ENCODE data around the gene GRIFIN.
"Not testable (repeated sequence)": the region's sequence is repeated elsewhere in the genome, so short reads cannot be mapped to it uniquely, and the experiment has no call there.

Gene GRIFIN

GRCh38 chr7:2478800-2479199, 2.6 kb upstream of the GRIFIN start:
- no peak for DNase-seq (ENCODE audit: low read depth, low spot score)

- no peak for DNase-seq (ENCODE audit: low read depth, low spot score)
Observed at GRCh38 chr7:2478399-2478785, 2.2 kb upstream of the GRIFIN start.

DNA sequence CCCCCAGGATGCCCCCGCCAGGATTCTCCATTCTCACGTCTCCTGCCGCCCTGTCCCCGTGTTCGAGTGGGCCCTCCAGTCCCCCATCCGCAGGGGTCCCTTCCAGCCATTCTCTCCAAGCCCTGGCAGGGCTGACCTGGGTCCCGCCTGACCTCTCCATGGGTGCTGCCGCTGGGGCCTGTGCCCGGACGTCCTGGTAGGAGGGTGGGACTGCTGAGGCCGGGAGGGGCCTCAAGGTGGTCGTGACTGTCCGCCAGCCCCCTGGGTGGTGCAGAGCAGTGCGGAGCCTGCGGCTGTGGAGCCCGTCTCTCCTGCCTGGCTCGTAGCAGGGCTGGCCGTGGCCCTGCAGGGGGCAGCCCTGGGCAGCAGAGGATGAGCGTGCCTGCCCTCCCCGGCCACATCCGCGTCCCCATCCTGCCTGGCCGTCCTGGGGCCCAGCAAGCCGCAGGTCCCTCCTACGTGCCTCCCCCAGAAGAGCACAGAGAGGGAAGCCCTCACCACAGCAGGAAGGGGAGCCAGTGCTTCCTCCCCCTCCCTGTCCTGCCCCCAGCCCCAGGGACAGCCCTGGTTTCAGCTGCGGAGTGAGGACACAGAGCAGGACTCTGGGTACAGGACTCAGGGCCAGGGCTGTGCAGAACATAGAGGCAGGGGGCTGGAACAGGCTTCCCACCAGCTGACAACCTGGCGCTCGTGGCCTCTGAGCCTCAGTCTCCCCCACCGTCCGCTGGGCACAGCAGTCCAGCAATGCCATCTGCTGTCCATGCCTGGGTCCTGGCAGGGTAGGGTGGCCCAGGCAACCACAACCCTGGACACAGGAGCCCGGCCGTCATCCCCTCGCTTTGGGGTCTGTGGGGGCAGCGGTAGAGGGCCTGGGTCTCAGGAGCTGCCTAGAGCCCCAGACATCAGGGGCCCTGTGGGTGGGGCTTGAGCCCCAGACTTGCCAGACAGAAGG, 1.5 kb upstream of the GRIFIN start:
- DNase-seq (ENCODE audit: low read depth, low spot score), result peak; percentile 11

DNA sequence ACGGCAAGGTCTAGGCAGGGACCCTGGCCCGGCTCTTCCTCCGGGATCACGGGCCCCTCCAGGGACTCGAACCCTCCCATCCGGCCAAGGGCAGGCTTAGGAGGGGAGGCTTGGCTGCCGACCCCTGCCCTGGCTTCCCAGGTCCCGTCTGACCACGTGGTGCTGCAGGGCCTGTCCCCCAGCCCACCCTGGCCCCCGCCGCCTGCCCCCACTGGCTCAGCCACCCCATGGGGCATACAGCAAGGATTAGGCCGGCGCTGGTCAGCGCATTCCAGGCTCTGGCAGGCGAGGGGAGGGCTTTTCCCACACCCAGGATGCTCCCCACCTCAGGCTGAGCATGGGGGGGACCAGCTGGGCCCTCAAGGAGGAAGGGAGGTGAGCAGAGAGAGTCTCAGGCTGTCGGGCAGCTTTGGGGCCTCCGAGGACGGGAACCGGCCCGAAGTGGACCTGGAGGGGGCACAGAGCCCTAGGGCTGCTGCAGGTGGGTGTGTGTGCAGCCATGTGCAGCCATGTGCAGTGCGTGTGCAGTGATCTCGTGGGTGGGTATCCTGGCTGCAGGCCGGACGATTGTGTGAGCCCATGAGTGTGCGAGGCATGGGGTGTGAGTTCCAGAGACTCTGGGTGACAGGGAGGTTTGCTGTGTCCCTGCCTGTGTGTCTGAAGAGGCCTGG, 713 bp upstream of the GRIFIN start:
- DNase-seq (ENCODE audit: low read depth, low spot score), result no peak

DNA sequence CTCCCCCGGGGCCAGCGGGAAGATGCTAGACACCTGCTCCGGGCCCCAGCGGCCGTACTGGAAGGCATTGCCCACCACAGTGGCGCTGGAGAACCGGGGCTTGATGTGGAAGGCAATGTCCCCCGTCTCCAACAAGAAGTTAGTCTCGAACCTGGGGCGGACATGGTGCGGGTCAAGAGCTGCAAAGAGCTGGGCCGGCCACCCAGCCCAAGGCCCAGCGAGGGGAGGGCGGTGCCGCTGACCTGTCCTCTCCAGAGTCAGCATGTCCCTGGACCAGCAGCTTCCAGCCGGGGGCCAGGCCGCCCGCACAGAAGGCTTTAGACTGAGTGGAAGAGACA, 551 bp downstream of the GRIFIN start:
- DNase-seq (ENCODE audit: low read depth, low spot score), result no peak

DNA sequence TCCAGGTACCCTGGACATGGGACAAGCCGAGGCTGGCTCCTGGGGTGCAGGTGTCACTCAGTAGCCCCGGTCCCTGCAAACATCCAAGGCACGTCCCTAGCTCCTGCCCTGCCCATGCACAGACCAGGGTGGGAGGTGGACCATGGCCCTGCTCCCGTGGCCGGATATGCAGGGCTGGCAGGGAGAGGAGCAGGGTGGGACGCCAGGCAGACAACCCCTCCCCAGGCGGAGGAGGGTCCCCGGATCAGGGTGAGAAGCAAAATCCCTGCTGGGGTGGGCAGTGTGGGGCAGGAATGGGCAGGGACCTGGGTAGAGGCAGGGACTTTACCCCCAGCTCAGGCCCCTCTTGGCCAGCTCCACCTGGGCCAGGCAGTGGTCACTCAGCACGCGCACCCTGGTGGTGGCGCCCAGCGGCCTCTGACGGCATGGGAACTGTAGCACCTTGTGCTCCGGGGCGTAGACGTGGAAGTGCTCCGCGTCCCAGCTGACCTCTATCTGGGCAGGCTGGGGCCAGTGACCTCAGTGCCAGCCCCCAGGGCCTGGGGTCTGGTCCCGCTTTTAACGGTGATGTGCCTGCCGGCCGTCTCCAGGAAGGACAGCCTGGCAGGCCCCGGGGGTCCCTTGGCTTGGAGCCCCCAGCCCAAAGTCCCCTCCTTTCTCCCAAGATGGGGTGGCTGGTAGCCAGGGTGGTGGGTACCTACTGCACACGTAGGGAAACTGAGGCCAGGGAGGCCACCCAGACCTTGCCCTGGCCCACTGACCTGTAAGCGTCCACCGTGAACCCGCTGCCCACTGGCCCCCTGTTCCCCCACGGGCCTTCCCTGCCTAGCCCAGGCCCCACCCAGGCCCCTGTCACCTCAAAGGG, 1.2 kb downstream of the GRIFIN start:
- no peak for DNase-seq (ENCODE audit: low read depth, low spot score)

GRCh38 chr7:2474224-2474623, 2.0 kb downstream of the GRIFIN start:
- no peak for DNase-seq (ENCODE audit: low read depth, low spot score)

GRCh38 chr7:2473496-2474180, 2.6 kb downstream of the GRIFIN start:
- no peak for DNase-seq (ENCODE audit: low read depth, low spot score)

- no peak for DNase-seq (ENCODE audit: low read depth, low spot score)
Observed at GRCh38 chr7:2472739-2473138, 3.5 kb downstream of the GRIFIN start.

GRCh38 chr7:2471396-2471795, 4.8 kb downstream of the GRIFIN start:
- DNase-seq (ENCODE audit: low read depth, low spot score), result no peak

- DNase-seq (ENCODE audit: low read depth, low spot score), result no peak
Observed at GRCh38 chr7:2471022-2471329, 5.2 kb downstream of the GRIFIN start.

- DNase-seq (ENCODE audit: low read depth, low spot score), result no peak
Observed at GRCh38 chr7:2470204-2471021, 5.8 kb downstream of the GRIFIN start.

GRCh38 chr7:2469460-2470203, 6.6 kb downstream of the GRIFIN start:
- not testable (repeated sequence) for DNase-seq (ENCODE audit: low read depth, low spot score)

- DNase-seq (ENCODE audit: low read depth, low spot score), result no peak
Observed at GRCh38 chr7:2468227-2468626, 8.0 kb downstream of the GRIFIN start.

DNA sequence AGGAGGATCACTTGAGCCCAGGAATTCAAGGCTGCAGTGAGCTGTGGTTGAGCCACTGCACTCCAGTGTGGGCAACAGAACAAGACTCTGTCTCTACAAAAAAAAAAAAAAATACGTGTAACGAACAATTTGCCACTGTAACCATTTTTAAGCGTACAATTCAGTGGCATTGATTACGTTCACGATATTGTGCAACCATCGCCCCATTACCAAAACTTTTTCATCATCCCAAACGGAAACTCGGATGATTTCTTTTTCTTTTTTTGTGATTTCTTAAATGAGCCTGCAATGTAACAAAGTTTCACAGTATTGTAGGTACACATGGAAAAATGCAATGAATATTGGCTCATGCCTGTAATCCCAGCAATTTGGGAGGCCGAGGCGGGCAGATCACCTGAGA, 9.5 kb downstream of the GRIFIN start:
- no peak for DNase-seq (ENCODE audit: low read depth, low spot score)

DNA sequence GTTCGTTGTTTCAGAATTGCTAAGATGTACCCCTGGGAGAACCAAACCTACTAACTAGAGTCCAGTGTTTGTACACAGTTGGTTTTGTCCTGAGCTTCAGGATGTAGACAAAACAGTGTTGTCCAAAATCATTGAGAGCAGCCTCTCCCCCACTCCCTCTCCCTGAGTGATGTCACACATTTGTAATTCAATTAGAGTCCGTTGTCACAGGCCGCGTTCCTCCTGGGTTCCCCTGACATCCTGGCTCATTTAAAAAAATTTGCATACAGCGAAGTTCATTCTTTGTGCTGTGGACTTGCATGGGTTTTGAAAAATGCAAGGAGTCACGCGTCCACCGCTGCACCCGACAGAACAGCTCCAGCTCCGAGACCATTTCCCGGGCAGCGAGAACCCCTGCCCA, 10.3 kb downstream of the GRIFIN start:
- no peak for DNase-seq (ENCODE audit: low read depth, low spot score)

- no peak for DNase-seq (ENCODE audit: low read depth, low spot score)
Observed at GRCh38 chr7:2462731-2463130, 13.5 kb downstream of the GRIFIN start.

DNA sequence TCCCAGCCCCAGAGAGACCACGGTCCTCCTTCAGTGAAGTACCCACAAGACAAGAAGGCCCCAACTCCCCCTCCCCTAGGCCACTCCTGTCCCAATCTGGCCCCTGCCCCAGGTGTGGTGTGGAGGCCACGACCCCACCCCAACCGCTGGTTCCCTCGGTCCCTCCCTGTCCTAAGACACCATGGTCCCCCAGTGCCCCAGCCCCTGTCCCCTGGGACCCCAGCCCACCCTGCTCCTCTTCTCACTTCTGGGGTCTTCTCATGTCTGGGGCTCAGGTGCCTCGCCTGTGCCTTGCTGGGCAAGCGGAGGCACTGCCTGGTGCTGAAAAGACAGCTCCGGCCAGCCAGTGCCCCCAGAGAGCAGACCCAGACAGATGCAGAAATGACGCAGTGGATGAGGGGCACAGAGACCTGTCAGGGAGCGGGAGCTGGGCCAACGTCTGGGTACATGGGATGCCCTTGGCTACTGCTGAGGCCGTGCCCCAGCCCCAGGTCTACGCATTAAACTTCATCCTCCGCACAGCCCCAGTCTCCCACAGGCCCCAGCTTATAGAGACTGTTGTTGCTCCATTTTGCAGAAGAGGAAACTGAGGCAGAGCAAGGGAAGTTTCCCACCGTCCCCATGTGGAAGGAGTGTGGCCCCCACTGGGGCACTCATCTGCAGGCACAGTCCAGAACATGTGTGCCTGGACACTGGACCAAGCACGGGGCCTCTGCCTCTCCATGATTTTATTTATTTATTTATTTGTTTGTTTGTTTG, 14.8 kb downstream of the GRIFIN start:
- no peak for DNase-seq (ENCODE audit: low read depth, low spot score)

DNA sequence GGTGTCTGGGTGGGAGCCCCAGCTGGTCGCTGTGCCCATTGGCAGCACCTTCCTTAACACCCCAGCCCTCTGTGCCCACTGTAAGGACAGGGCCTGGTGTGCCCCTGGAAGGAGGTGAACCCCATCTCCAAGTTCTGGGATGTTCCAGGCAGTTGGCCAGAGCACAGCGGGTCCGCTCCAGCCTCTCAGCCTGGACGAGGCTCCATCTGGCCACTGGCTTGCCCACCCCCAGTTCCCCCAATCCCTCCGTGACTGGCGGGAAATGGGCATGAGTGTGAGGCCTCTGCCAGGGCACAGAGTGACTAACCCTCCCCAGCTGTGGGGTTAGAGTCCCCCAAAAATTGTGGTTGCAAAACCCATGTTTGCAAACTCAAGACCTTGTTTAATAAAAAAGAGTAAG, 15.6 kb downstream of the GRIFIN start:
- DNase-seq (ENCODE audit: low read depth, low spot score), result no peak

All from activated CD4-positive, CD25-positive, alpha-beta regulatory T cell treated with anti-CD3 and anti-CD28 coated beads, Interleukin-2, amount 50 U/mL, for 16 hours (primary cell).